Gastroesophageal sphincter (tissue), 4 donors: Measurements from ENCODE around the gene CCNY. TPM values are rescaled to one million over a fixed set of nuclear protein-coding genes. Genes with fewer than 3 reads are reported as not detected.

Experiments used
- ATAC-seq: fragments of 150-250 bp; one replicate; pipeline ENCODE4 v1.9.1; 2016; ENCODE audit warnings: mild to moderate bottlenecking, moderate library complexity
- H3K27ac ChIP-seq, 4 donors: fragments of 200-600 bp; sonication (generic) in 3 of 4; 1 replicate in 3 of 4; 2 replicates in 1 of 4; pipeline ENCODE4 v1.5.1; 2016 to 2019
- H3K27me3 ChIP-seq: fragments of 200-600 bp; sonication (generic); one replicate; pipeline ENCODE4 v1.5.1; 2019
- H3K36me3 ChIP-seq, 2 donors: fragments of 200-600 bp; sonication (generic); one replicate each; pipeline ENCODE4 v1.5.1; 2019; ENCODE audit warnings: control low read depth in 1 of 2
- H3K4me1 ChIP-seq, 3 donors: fragments of 200-600 bp; sonication (generic); 1 replicate in 2 of 3; 2 replicates in 1 of 3; pipeline ENCODE4 v1.5.1; 2016 to 2019; ENCODE audit warnings: control low read depth in 2 of 3
- H3K4me3 ChIP-seq, 2 donors: fragments of 200-600 bp; sonication (generic); one replicate each; pipeline ENCODE4 v1.5.1; 2019; ENCODE audit warnings: mild to moderate bottlenecking in 1 of 2, moderate library complexity in 1 of 2
- H3K9me3 ChIP-seq, 3 donors: fragments of 200-600 bp; sonication (generic); one replicate each; pipeline ENCODE4 v1.5.1; 2017 to 2019; ENCODE audit warnings: control low read depth in 2 of 3
- CTCF ChIP-seq, 4 experiments: fragments of 200-600 bp in 2 of 4; fragments of 450-650 bp in 2 of 4; sonication (generic) in 1 of 4; IDR thresholded peaks; one replicate each; pipeline ENCODE4 v1.5.1; 2017 to 2019; ENCODE audit warnings: antibody characterized with exemption in 4 of 4, mild to moderate bottlenecking in 2 of 4, moderate library complexity in 2 of 4
- EP300 ChIP-seq: sonication (generic); formaldehyde crosslinking; IDR thresholded peaks from one replicate; pipeline ENCODE4 v1.6.1; 2017; ENCODE audit warnings: antibody characterized with exemption, mild to moderate bottlenecking
- POLR2A ChIP-seq, 2 donors: fragments of 450-650 bp; IDR thresholded peaks; one replicate each; pipeline ENCODE4 v1.6.1; 2017; ENCODE audit warnings: antibody characterized with exemption in 2 of 2, mild to moderate bottlenecking in 2 of 2, moderate library complexity in 1 of 2
- POLR2AphosphoS5 ChIP-seq: sonication (generic); formaldehyde crosslinking; IDR thresholded peaks from one replicate; pipeline ENCODE4 v1.6.1; 2017; ENCODE audit warnings: antibody characterized with exemption
- WGBS, 2 donors: methylation state at CpG; one replicate each; pipeline ENCODE4 v1.1.5; 2018; ENCODE audit warnings: low coverage in 1 of 2; 5-methylcytosine and 5-hydroxymethylcytosine counted together
- total RNA-seq, 4 donors: library from RNA; depleted of rRNA; stranded (reverse); fragments of >200 nt; gene quantifications; one replicate each; pipeline ENCODE4 v1.1.0, GENCODE V29; 2016

The CCNY gene
- total RNA-seq, 4 donors from 2014 or later, result 35.5 to 106 (median 63.2) TPM

DNA sequence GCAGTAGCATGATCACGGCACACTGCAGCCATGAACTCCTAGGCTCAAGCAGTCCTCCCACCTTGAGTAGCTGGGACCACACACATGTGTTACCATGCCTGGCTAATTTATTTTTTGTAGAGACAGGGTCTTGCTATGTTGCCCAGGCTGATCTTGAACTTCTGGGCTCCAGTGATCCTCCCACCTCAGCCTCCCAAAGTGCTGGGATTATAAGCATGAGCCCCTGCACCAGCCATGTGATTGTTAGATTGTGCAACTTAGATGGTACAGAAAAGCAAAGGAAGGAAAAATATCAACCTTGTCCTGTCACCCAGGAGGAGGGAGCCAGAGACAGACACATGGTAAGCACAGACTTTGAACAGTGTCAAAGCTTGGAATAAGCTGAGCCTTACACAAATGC lies 73.5 kb downstream of the CCNY start:
- no peaks in the 10 kb centered on the region for H3K27me3 ChIP-seq
- H3K4me1 ChIP-seq, result peaks cover 0 to 46% (median 21%) of the 10 kb centered on the region in 3 donors
- 71 to 88% methylated on average over 1 of the region's 1 CpG for WGBS, 2 donors
- no peak for ATAC-seq
- no peak overlapping the region for H3K4me3 ChIP-seq
- no peaks in the 10 kb centered on the region for H3K9me3 ChIP-seq
- H3K36me3 ChIP-seq, result no peaks in the 10 kb centered on the region
- no peak overlapping the region for H3K27ac ChIP-seq
- no peak for TF ChIP-seq CTCF (IDR thresholded peaks at IDR 0.05)
- no peak for TF ChIP-seq POLR2A (IDR thresholded peaks at IDR 0.05)
- no peak for TF ChIP-seq POLR2AphosphoS5
- no peak for TF ChIP-seq EP300

GRCh38 chr10:35412003-35412723 lies 75.9 kb downstream of the CCNY start:
- 79 to 82% methylated on average over 2 to 4 of the region's 4 CpGs for WGBS, 2 donors
- no peak for ATAC-seq

GRCh38 chr10:35412900-35413491 lies 76.7 kb downstream of the CCNY start:
- H3K27ac ChIP-seq, result no peak overlapping the region
- ATAC-seq, result no peak
- WGBS, 2 donors, result 81 to 82% methylated on average over 3 to 4 of the region's 4 CpGs
- no peaks in the 10 kb centered on the region for H3K9me3 ChIP-seq
- H3K4me1 ChIP-seq, result peaks cover 0 to 71% (median 42%) of the 10 kb centered on the region in 3 donors
- H3K27me3 ChIP-seq, result no peaks in the 10 kb centered on the region
- no peak overlapping the region for H3K4me3 ChIP-seq
- no peaks in the 10 kb centered on the region for H3K36me3 ChIP-seq
- TF ChIP-seq POLR2AphosphoS5, result no peak
- no peak for TF ChIP-seq CTCF (IDR thresholded peaks at IDR 0.05)
- TF ChIP-seq EP300, result no peak
- no peak for TF ChIP-seq POLR2A (IDR thresholded peaks at IDR 0.05)

More at GRCh38 chr10:35412003-35412723, 75.9 kb downstream of the CCNY start:
- no peak overlapping the region for H3K4me3 ChIP-seq
- no peaks in the 10 kb centered on the region for H3K36me3 ChIP-seq
- no peaks in the 10 kb centered on the region for H3K27me3 ChIP-seq
- H3K4me1 ChIP-seq, result peaks cover 0 to 66% (median 37%) of the 10 kb centered on the region in 3 donors
- TF ChIP-seq CTCF (IDR thresholded peaks at IDR 0.05) (no peak), POLR2A (IDR thresholded peaks at IDR 0.05) (no peak), POLR2AphosphoS5 (no peak), EP300 (no peak)
- no peak overlapping the region for H3K27ac ChIP-seq
- no peaks in the 10 kb centered on the region for H3K9me3 ChIP-seq

- H3K27ac ChIP-seq, result no peak overlapping the region
- no peak for ATAC-seq
- no peaks in the 10 kb centered on the region for H3K27me3 ChIP-seq
- WGBS, 2 donors, result 85 to 100% methylated on average over 1 to 10 of the region's 12 CpGs
- no peaks in the 10 kb centered on the region for H3K36me3 ChIP-seq
- peaks cover 0 to 65% (median 43%) of the 10 kb centered on the region in 3 donors for H3K4me1 ChIP-seq
- no peak for TF ChIP-seq CTCF (IDR thresholded peaks at IDR 0.05)
- no peak for TF ChIP-seq EP300
- no peak for TF ChIP-seq POLR2A (IDR thresholded peaks at IDR 0.05)
- TF ChIP-seq POLR2AphosphoS5, result no peak
- H3K9me3 ChIP-seq, result no peaks in the 10 kb centered on the region
- no peak overlapping the region for H3K4me3 ChIP-seq
Measured at GRCh38 chr10:35413985-35414861, 77.9 kb downstream of the CCNY start.
